K562 (cell line): ENCODE measurements around the gene ROBO2. TPM values are rescaled to one million over a fixed set of nuclear protein-coding genes. Genes with fewer than 3 reads are reported as not detected.

ENCODE experiments used
- ATAC-seq: fragments of 200-7000 bp; cut with Tn5 transposase; 3 replicates; pipeline ENCODE4 v1.9.1; 2020; ENCODE audit warnings: moderate library complexity
- BruUV-seq: library from RNA; stranded (reverse); fragments of 400-500 nt; replicated peaks from 2 replicates; lab custom pipeline; 2021; lab: Mats Ljungman, UMichigan
- CTCF ChIA-PET: fragments of 300-600 bp; formaldehyde crosslinking; extraction: SDS; loops from one replicate; lab custom pipeline; 2021; ENCODE audit warnings: low intra/inter-chr PET ratio; lab: Yijun Ruan, JAX
- POLR2A ChIA-PET: fragments of 300-600, 350-650 bp; sonication (Branson Sonifier 250); formaldehyde crosslinking; extraction: SDS; loops from one replicate; lab custom pipeline; 2021; ENCODE audit warnings: antibody characterized with exemption, inconsistent platforms; lab: Yijun Ruan, JAX
- DNase-seq, 4 experiments: peaks; one replicate each; pipeline versions ENCODE4 v3.0.0 to v3.0.0-alpha.2; 2011 to 2018; ENCODE audit warnings: low spot score in 3 of 4, mixed read lengths in 3 of 4; ENCODE audit errors: extremely low read depth in 1 of 4
- FAIRE-seq: peaks from 2 replicates; lab custom pipeline; 2011; peaks lifted over from hg19 to GRCh38; lab: Jason Lieb, UNC
- H2AFZ ChIP-seq: 2 replicates; pipeline ENCODE4 v1.6.0; 2011; ENCODE audit warnings: low read depth, low read length, control low read depth, inconsistent platforms
- H3K27ac ChIP-seq: fragments of 200-600 bp; 3 replicates; pipeline ENCODE4 v1.8.0; 2011; ENCODE audit warnings: low read depth, mild to moderate bottlenecking, control low read depth, inconsistent platforms, low read length, moderate library complexity, mixed read lengths; ENCODE audit errors: extremely low read depth
- H3K27me3 ChIP-seq, 2 experiments: fragments of 300-600 bp in 1 of 2; 2 replicates in 1 of 2; 3 replicates in 1 of 2; pipeline versions ENCODE4 v1.6.0 to v1.8.0; 2011; ENCODE audit warnings: inconsistent platforms in 2 of 2, low read length in 2 of 2, mild to moderate bottlenecking in 1 of 2, mixed read lengths in 1 of 2, moderate library complexity in 1 of 2; ENCODE audit not compliant: control insufficient read depth in 2 of 2, insufficient read depth in 2 of 2
- H3K36me3 ChIP-seq: fragments of 300-600 bp; 3 replicates; pipeline ENCODE4 v1.8.0; 2011; ENCODE audit warnings: mild to moderate bottlenecking, low read length, inconsistent platforms; ENCODE audit not compliant: control insufficient read depth, insufficient read depth
- H3K4me1 ChIP-seq, 2 experiments: fragments of 200-600 bp in 1 of 2; replicated peaks in 1 of 2; 2 replicates in 1 of 2; 3 replicates in 1 of 2; pipeline versions ENCODE4 v1.5.1 to v1.8.0; 2011; ENCODE audit warnings: inconsistent platforms in 2 of 2, low read length in 2 of 2, mild to moderate bottlenecking in 1 of 2, mixed read lengths in 1 of 2, moderate library complexity in 1 of 2; ENCODE audit not compliant: control insufficient read depth in 2 of 2, insufficient read depth in 2 of 2
- H3K4me2 ChIP-seq: 2 replicates; pipeline ENCODE4 v1.6.1; 2011; ENCODE audit warnings: low read length, control low read depth, inconsistent platforms, mixed read lengths; ENCODE audit not compliant: insufficient read depth
- H3K4me3 ChIP-seq: fragments of 200-600 bp; sonication (generic), shearing (Covaris generic); 2 replicates; pipeline ENCODE4 v1.5.1; 2016; ENCODE audit warnings: control low read depth, inconsistent platforms
- H3K79me2 ChIP-seq: fragments of 200-600 bp; 3 replicates; pipeline ENCODE4 v1.8.0; 2011; ENCODE audit warnings: low read length, inconsistent platforms; ENCODE audit not compliant: control insufficient read depth, insufficient read depth
- H3K9ac ChIP-seq, 2 experiments: 2 replicates each; pipeline versions ENCODE4 v1.6.0 to v1.6.1; 2011; ENCODE audit warnings: low read depth in 2 of 2, low read length in 2 of 2, control low read depth in 1 of 2, inconsistent platforms in 1 of 2, mild to moderate bottlenecking in 1 of 2, mixed read lengths in 1 of 2; ENCODE audit not compliant: insufficient read depth in 1 of 2
- H3K9me1 ChIP-seq: one replicate; pipeline ENCODE4 v1.6.0; 2011; ENCODE audit warnings: inconsistent platforms, mild to moderate bottlenecking, low read length, moderate library complexity; ENCODE audit not compliant: control insufficient read depth, insufficient read depth
- H3K9me3 ChIP-seq: replicated peaks from 2 replicates; pipeline ENCODE4 v1.5.1; 2011; ENCODE audit warnings: low read depth, low read length, inconsistent platforms; ENCODE audit not compliant: control insufficient read depth, insufficient read depth
- H4K20me1 ChIP-seq: replicated peaks from 2 replicates; pipeline ENCODE4 v1.6.1; 2011; ENCODE audit warnings: low read length, inconsistent platforms, mixed read lengths; ENCODE audit not compliant: control insufficient read depth, insufficient read depth
- ATF1 ChIP-seq, 2 experiments: fragments of 450-650 bp in 1 of 2; IDR thresholded peaks; 2 replicates each; pipeline ENCODE4 v1.6.1; 2016; ENCODE audit warnings: missing compliant biosample characterization in 1 of 2, missing genetic modification characterization in 1 of 2
- HCFC1 ChIP-seq: IDR thresholded peaks from 2 replicates; pipeline ENCODE4 v1.6.1; 2012; ENCODE audit warnings: low read depth, low read length, improper control_type of control experiment
- HDAC3 ChIP-seq: fragments of 450-650 bp; IDR thresholded peaks from 2 replicates; pipeline ENCODE4 v1.6.1; 2018; ENCODE audit warnings: borderline replicate concordance, mild to moderate bottlenecking, moderate library complexity; ENCODE audit not compliant: partially characterized antibody
- HEY1 ChIP-seq: fragments of 250-450 bp; sonication (Bioruptor Pico); IDR thresholded peaks from 2 replicates; pipeline ENCODE4 v1.5.0; 2020; ENCODE audit warnings: mild to moderate bottlenecking, moderate library complexity, borderline replicate concordance
- MCM2 ChIP-seq: fragments of 450-650 bp; IDR thresholded peaks from 2 replicates; pipeline ENCODE4 v1.6.1; 2017; ENCODE audit warnings: low read depth, mild to moderate bottlenecking
- MYC ChIP-seq, 2 experiments: fragments of 250-450 bp in 1 of 2; sonication (Bioruptor Pico) in 1 of 2; IDR thresholded peaks; 2 replicates each; pipeline versions ENCODE4 v1.5.1 to v1.6.1; 2012 to 2021; ENCODE audit warnings: low read depth in 2 of 2, borderline replicate concordance in 1 of 2, improper control_type of control experiment in 1 of 2, low read length in 1 of 2, mild to moderate bottlenecking in 1 of 2, moderate library complexity in 1 of 2
- NCOR1 ChIP-seq: fragments of 450-650 bp; IDR thresholded peaks from 2 replicates; pipeline ENCODE4 v1.6.1; 2016; ENCODE audit warnings: mild to moderate bottlenecking, moderate library complexity
- NELFE ChIP-seq: IDR thresholded peaks from 2 replicates; pipeline ENCODE4 v1.6.1; 2011; ENCODE audit warnings: mild to moderate bottlenecking; ENCODE audit not compliant: insufficient read depth, insufficient read length
- POLR2B ChIP-seq: fragments of 450-650 bp; IDR thresholded peaks from 2 replicates; pipeline ENCODE4 v1.6.1; 2018; ENCODE audit warnings: low read depth; ENCODE audit not compliant: partially characterized antibody
- RBM39 ChIP-seq: fragments of 200-400 bp; formaldehyde crosslinking; optimal IDR thresholded peaks from 2 replicates; pipeline ENCODE3; 2018; ENCODE audit warnings: low read depth, low read length
- SNIP1 ChIP-seq: fragments of 450-650 bp; IDR thresholded peaks from 2 replicates; pipeline ENCODE4 v1.7.1; 2017; ENCODE audit warnings: low read depth, mild to moderate bottlenecking
- XRCC3 ChIP-seq: fragments of 450-650 bp; IDR thresholded peaks from 2 replicates; pipeline ENCODE4 v1.6.1; 2017; ENCODE audit warnings: mild to moderate bottlenecking, moderate library complexity
- ZNF121 ChIP-seq: sonication (generic); formaldehyde crosslinking; conservative IDR thresholded peaks from 2 replicates; pipeline ENCODE4 v1.8.0; 2022; ENCODE audit warnings: missing genetic modification reagents
- ZNF224 ChIP-seq: sonication (generic); formaldehyde crosslinking; IDR thresholded peaks from 2 replicates; pipeline ENCODE4 v1.8.0; 2022; ENCODE audit warnings: mild to moderate bottlenecking, missing genetic modification reagents
- WGBS: fragments of 100-300 bp; shearing (Covaris generic); methylation state at CpG from one replicate; pipeline ENCODE4 v1.1.6; 2016; ENCODE audit warnings: low coverage, mixed read lengths; ENCODE audit not compliant: insufficient coverage; ENCODE audit errors: missing lambda C conversion rate; 5-methylcytosine and 5-hydroxymethylcytosine counted together
- in situ Hi-C: fragments of 300-500 bp; cut with MboI; formaldehyde crosslinking; loops from 4 replicates; pipeline ENCODE4 v1.15.0; 2018; ENCODE audit warnings: inconsistent platforms, mixed read lengths
- intact Hi-C: fragments of 100-400 bp; cut with micrococcal nuclease; formaldehyde crosslinking; loops from 2 replicates; pipeline ENCODE4 v1.14.2; 2022
- polyA plus RNA-seq, 8 experiments: library from polyadenylated mRNA; depleted of rRNA in 4 of 8; stranded (reverse) in 5 of 8; unstranded in 3 of 8; fragments of >200 nt; fragmentation: Nextera tagmentation in 2 of 8; fragmentation: Illumina TruSeq in 1 of 8; extraction: Ambion mirVana in 2 of 8; extraction: Trizol in 1 of 8; gene quantifications; 2 replicates each; pipeline versions ENCODE4 v1.2.1 to v1.2.3, GENCODE V29; 2011 to 2014; ENCODE audit warnings: inconsistent platforms in 1 of 8, missing spikeins in 1 of 8
- total RNA-seq, 7 experiments: library from RNA; depleted of rRNA in 6 of 7; stranded (reverse); fragments of >200 nt in 6 of 7; fragmentation: Illumina TruSeq in 2 of 7; extraction: Trizol in 2 of 7; gene quantifications; 2 replicates each; pipeline versions ENCODE4 v1.2.1 to v1.2.3, GENCODE V29; 2011 to 2021; ENCODE audit warnings: low replicate concordance in 1 of 7
- TF ChIP-seq, protein P1 (sequence below): fragments of 450-650 bp; IDR thresholded peaks from 2 replicates; pipeline ENCODE4 v1.6.1; 2016
- TF ChIP-seq, protein P2 (sequence below): fragments of 250-450 bp; sonication (Bioruptor Pico); IDR thresholded peaks from 2 replicates; pipeline ENCODE4 v1.8.0; 2021; ENCODE audit warnings: borderline replicate concordance, mild to moderate bottlenecking, moderate library complexity; ENCODE audit not compliant: poor library complexity, severe bottlenecking

The ROBO2 gene
- total and polyA plus RNA-seq, 9 of the 15 experiments (the other 6 are each of a cell fraction or from before 2014, with no cell fraction given): 0.84 to 3.0 (median 1.7) TPM

GRCh38 chr3:77195766-77196545, 156.1 kb downstream of the ROBO2 start:
- intact Hi-C loops (no loop called here), in situ Hi-C loops (no loop called here)
- no peak for FAIRE-seq
- Histone ChIP-seq H4K20me1 (no peaks in the 10 kb centered on the region), H3K4me2 (no peak overlapping the region), H3K4me1 (peaks cover 0 to 6% of the 10 kb centered on the region in 2 experiments; a peak in 2 of 5 replicates), H3K9ac (no peak overlapping the region), H3K36me3 (no peaks in the 10 kb centered on the region), H3K27ac (no peak overlapping the region), H3K9me1 (no peaks in the 10 kb centered on the region), H3K9me3 (no peaks in the 10 kb centered on the region), H3K4me3 (no peak overlapping the region), H3K79me2 (no peaks in the 10 kb centered on the region), H3K27me3 (no peaks in the 10 kb centered on the region), H2AFZ (no peak overlapping the region)
- CTCF ChIA-PET: no interaction called here
- TF ChIP-seq, protein P1, sequence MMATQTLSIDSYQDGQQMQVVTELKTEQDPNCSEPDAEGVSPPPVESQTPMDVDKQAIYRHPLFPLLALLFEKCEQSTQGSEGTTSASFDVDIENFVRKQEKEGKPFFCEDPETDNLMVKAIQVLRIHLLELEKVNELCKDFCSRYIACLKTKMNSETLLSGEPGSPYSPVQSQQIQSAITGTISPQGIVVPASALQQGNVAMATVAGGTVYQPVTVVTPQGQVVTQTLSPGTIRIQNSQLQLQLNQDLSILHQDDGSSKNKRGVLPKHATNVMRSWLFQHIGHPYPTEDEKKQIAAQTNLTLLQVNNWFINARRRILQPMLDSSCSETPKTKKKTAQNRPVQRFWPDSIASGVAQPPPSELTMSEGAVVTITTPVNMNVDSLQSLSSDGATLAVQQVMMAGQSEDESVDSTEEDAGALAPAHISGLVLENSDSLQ: no peak
- TF ChIP-seq NCOR1 (no peak), HDAC3 (no peak), ZNF224 (CRISPR knock-in tag) (no peak), NELFE (no peak), MYC (IDR thresholded peaks at IDR 0.05; ENCODE audit: low read depth, low read length) (no peak), MYC (CRISPR knock-in tag; IDR thresholded peaks at IDR 0.05; ENCODE audit: borderline replicate concordance, low read depth) (no peak), RBM39 (no peak), HCFC1 (no peak), POLR2B (no peak), HEY1 (no peak), ZNF121 (CRISPR knock-in tag) (no peak), XRCC3 (no peak), ATF1 (CRISPR knock-in tag; IDR thresholded peaks at IDR 0.05) (no peak), ATF1 (tag; IDR thresholded peaks at IDR 0.05) (no peak), SNIP1 (no peak), MCM2 (no peak)
- TF ChIP-seq, protein P2, sequence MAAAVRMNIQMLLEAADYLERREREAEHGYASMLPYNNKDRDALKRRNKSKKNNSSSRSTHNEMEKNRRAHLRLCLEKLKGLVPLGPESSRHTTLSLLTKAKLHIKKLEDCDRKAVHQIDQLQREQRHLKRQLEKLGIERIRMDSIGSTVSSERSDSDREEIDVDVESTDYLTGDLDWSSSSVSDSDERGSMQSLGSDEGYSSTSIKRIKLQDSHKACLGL (CRISPR knock-in tag): no peak
- no peak for ATAC-seq
- BruUV-seq: no TSS peak
- WGBS: 66% methylated on average over 12 of the region's 12 CpGs
- no peak for DNase-seq
- POLR2A ChIA-PET: no interaction called here
